Measurements from ENCODE around the gene ANK3.

- TF ChIP-seq CTCF (IDR thresholded peaks at IDR 0.05; ENCODE audit: low read length), result no peak
- TF ChIP-seq EZH2phosphoT487 (IDR thresholded peaks at IDR 0.05; ENCODE audit: low read length), result no peak
Measured at GRCh38 chr10:60332371-60332770, 57.3 kb downstream of the ANK3 start.

Measured in MM.1S (cell line).